HL-60 (cell line): ENCODE measurements around the gene BRF1.
"Not testable (repeated sequence)": the region's sequence is repeated elsewhere in the genome, so short reads cannot be mapped to it uniquely, and the experiment has no call there.

Source experiments
- DNase-seq, 2 experiments: peaks; one replicate each; pipeline ENCODE4 v3.0.0-alpha.2; 2010 to 2020; ENCODE audit warnings: low read depth in 1 of 2, low spot score in 1 of 2
- H3K27ac ChIP-seq: fragments of 250-450 bp; sonication (Bioruptor Pico); replicated peaks from 2 replicates; pipeline ENCODE4 v1.5.1; 2020; ENCODE audit warnings: mild to moderate bottlenecking, moderate library complexity
- H3K27me3 ChIP-seq: fragments of 250-450 bp; sonication (Bioruptor Pico); 2 replicates; pipeline ENCODE4 v1.5.1; 2021; ENCODE audit warnings: mild to moderate bottlenecking, moderate library complexity; ENCODE audit not compliant: insufficient read depth, poor library complexity, severe bottlenecking
- H3K4me3 ChIP-seq: replicated peaks from 2 replicates; pipeline ENCODE4 v1.5.1; 2011; ENCODE audit warnings: mild to moderate bottlenecking, control low read depth, low read length; ENCODE audit not compliant: insufficient read depth
- GABPA ChIP-seq: IDR thresholded peaks from 2 replicates; pipeline ENCODE4 v1.6.1; 2012; ENCODE audit warnings: low read depth
- POLR2AphosphoS5 ChIP-seq: IDR thresholded peaks from 2 replicates; pipeline ENCODE4 v1.6.1; 2012; ENCODE audit warnings: low read depth
- SPI1 ChIP-seq: IDR thresholded peaks from 2 replicates; pipeline ENCODE4 v1.6.1; 2012; ENCODE audit warnings: low read depth, mild to moderate bottlenecking, borderline replicate concordance
- TF ChIP-seq, protein P1 (sequence below): IDR thresholded peaks from 2 replicates; pipeline ENCODE4 v1.6.1; 2012; ENCODE audit warnings: low read depth; ENCODE audit not compliant: insufficient replicate concordance
- TF ChIP-seq, protein P2 (sequence below): IDR thresholded peaks from one replicate; pipeline ENCODE4 v1.5.1; 2011; ENCODE audit warnings: low read length, control low read depth, inconsistent platforms; ENCODE audit not compliant: insufficient read depth

BRF1 gene

DNA sequence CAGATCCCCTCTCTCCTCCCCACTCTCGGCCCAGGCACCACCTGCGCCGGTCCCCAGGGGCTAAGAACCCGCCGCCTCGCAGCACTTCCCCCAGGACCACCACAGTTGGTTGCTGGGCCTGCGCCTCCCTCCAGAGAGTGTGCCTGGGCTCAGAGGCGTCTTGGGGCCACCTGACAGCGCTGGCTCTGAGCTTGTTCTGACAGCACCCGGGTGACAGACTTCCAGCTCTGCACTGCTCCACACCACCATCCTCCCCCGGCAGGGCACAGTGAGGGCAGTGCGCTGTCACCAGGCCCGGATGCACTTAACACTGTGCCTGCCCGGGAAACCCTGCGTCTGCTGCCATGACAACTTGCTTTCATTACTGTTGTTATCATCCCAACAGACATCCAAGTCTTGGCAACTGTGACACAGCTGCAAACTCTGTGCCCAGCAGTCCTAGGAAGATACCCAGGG lies 6.6 kb downstream of the BRF1 start:
- peak in 1 of 2 experiments; percentile 21 for DNase-seq
- Histone ChIP-seq H3K27me3 (no peaks in the 10 kb centered on the region), H3K27ac (peak overlapping the region; percentile 64), H3K4me3 (no peak overlapping the region)
- no peak for TF ChIP-seq POLR2AphosphoS5
- TF ChIP-seq, protein P1, sequence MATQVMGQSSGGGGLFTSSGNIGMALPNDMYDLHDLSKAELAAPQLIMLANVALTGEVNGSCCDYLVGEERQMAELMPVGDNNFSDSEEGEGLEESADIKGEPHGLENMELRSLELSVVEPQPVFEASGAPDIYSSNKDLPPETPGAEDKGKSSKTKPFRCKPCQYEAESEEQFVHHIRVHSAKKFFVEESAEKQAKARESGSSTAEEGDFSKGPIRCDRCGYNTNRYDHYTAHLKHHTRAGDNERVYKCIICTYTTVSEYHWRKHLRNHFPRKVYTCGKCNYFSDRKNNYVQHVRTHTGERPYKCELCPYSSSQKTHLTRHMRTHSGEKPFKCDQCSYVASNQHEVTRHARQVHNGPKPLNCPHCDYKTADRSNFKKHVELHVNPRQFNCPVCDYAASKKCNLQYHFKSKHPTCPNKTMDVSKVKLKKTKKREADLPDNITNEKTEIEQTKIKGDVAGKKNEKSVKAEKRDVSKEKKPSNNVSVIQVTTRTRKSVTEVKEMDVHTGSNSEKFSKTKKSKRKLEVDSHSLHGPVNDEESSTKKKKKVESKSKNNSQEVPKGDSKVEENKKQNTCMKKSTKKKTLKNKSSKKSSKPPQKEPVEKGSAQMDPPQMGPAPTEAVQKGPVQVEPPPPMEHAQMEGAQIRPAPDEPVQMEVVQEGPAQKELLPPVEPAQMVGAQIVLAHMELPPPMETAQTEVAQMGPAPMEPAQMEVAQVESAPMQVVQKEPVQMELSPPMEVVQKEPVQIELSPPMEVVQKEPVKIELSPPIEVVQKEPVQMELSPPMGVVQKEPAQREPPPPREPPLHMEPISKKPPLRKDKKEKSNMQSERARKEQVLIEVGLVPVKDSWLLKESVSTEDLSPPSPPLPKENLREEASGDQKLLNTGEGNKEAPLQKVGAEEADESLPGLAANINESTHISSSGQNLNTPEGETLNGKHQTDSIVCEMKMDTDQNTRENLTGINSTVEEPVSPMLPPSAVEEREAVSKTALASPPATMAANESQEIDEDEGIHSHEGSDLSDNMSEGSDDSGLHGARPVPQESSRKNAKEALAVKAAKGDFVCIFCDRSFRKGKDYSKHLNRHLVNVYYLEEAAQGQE: no peak

DNA sequence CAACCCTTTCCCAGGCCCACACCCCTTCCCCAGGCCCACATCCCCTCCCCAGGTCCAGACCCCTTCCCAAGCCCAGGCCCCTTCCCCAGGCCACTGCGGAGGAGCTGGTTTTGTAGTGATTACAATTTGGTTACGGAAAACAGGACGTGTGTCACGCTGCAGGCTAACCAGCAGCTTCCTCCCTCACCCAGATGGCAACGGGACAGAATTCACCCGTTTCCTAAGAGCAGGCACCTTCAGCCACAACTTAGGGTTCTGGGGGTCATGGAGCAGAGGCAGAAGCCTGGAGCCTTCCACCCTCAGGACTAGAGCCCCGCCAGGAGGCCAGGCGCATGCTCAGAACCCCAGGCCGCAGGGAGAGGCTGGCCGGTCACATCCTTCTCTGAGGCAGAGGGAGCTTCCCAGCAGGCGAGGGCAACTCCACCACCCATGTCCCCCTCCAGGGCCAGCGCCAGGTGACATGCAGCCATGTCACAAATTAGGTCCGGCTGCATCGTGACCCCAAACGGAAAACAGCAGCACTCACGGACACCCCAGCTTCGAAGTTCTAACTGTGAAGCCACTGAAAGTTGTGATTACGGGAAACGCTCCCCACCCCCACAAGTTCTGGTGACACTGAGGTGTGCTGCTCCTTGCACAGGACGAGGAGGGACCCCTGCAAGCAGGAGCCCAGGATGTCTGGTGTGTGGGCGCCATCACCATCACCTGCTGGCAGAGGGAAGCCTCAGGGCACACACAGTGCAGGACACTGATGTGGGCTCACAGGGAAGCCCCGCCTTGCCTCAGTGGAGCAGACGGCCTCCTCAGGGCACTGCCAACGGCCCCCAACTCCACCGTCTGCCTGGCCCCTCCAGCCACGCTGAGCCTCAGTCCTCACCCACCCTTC lies 7.7 kb downstream of the BRF1 start:
- Histone ChIP-seq H3K27ac (peak overlapping the region; percentile 64), H3K4me3 (no peak overlapping the region), H3K27me3 (no peaks in the 10 kb centered on the region)
- TF ChIP-seq, protein P1: no peak
- TF ChIP-seq POLR2AphosphoS5 (peak; percentile 56; the same call in 1 of the 2 replicates), SPI1 (peak; percentile 44; the same call in 1 of the 2 replicates)
- TF ChIP-seq, protein P2, sequence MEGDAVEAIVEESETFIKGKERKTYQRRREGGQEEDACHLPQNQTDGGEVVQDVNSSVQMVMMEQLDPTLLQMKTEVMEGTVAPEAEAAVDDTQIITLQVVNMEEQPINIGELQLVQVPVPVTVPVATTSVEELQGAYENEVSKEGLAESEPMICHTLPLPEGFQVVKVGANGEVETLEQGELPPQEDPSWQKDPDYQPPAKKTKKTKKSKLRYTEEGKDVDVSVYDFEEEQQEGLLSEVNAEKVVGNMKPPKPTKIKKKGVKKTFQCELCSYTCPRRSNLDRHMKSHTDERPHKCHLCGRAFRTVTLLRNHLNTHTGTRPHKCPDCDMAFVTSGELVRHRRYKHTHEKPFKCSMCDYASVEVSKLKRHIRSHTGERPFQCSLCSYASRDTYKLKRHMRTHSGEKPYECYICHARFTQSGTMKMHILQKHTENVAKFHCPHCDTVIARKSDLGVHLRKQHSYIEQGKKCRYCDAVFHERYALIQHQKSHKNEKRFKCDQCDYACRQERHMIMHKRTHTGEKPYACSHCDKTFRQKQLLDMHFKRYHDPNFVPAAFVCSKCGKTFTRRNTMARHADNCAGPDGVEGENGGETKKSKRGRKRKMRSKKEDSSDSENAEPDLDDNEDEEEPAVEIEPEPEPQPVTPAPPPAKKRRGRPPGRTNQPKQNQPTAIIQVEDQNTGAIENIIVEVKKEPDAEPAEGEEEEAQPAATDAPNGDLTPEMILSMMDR: no peak
- DNase-seq: peak in 1 of 2 experiments; percentile 76

DNA sequence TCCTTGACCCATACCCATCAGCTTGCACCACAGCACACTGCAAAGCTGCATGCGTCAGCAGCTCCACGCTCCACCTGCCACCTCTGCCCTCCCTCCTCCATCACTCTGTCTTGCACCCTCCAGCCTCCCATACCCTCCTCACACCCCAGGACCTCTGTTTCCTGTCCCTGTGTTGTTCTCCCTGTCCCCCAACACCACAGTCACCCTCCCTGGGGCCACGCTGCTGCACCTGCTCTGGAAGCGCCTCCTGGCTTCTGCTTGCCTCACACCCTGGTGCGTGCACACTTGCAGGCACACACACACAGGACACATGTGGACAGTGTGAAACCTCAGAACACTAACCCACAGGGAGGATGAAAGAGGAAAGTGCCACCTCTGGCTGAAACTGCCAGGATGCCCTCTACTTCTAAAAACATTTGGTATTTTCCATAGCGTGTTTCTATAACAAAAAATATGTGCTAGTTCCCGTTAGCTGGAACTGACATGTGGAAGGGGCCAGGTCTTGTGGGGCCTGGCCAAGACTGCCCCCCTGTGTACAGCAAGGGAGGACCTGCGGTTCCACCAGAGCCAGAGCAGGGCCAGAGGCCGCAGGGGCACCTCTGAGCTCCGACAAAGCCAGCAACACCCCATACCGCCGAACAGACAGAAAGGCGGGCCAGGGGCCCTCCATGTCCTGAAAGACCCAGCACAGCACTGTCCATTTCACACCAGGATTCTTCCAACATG lies 10.0 kb downstream of the BRF1 start:
- TF ChIP-seq SPI1 (no peak), POLR2AphosphoS5 (peak; percentile 97)
- H3K27me3 ChIP-seq: no peaks in the 10 kb centered on the region
- DNase-seq: peak; percentile 44 to 77
- H3K27ac ChIP-seq: peak overlapping the region; percentile 64
- no peak overlapping the region for H3K4me3 ChIP-seq

DNA sequence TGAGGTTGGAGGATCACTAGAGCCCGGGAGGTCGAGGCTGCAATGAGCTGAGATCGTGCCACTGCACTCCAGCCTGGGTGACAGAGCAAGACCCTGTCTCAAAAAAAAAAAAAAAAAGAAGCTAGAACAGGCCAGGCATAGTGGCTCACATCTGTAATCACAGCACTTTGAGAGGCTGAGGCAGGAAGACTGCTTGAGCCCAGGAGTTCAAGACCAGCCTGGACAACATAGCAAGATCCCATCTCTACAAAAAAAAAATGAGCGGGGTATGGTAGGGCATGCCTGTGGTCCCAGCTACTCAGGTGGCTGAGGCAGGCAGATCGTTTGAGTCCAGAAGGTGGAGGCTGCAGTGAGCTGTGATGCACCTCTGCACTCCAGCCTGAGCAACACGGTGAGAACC lies 11.9 kb downstream of the BRF1 start:
- not testable (repeated sequence) for DNase-seq, H3K27me3 ChIP-seq, H3K4me3 ChIP-seq, H3K27ac ChIP-seq

DNA sequence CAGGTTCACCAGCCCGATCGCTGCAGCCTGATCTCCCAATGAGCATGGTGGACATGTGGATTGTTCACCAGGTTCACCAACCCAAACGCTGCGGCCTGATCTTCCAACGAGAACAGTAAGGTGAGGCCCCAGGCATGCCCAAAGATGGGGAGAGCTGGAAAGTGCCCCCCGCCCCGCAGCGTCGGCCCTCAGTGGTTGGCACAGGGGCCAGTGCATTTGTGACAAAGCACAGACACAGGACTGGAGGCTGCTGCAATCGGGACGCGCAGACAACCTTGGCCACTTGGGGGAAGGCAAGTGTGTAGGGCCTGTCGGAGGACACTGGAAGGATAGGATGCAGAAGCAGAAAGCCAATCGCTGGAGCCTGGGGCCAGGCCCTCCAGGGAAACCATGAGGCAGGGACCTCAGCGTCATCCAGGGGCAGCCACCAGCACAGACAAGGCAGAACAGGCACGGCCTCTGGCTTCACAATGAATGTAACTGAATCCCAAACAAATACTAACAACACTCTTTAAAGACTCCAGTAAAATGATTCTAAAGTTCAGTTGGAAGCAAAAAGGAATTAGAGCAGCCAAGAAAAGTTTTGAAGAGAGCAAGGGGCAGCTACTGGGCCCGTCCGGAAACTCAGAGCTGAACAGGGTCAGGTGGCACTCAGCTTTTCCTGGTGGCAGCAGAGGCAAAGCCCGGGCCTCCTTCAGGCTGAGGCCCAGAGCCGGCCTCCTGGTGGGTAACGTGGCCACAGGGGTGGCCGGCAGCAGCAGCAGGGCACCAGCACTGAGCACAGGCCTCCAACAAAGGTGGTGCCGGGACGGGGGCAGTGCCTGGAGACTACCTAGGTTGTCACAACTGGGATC lies 13.3 kb downstream of the BRF1 start:
- no peak for DNase-seq
- TF ChIP-seq, protein P1: no peak
- TF ChIP-seq GABPA (no peak), POLR2AphosphoS5 (no peak), SPI1 (no peak)
- TF ChIP-seq, protein P2: no peak
- Histone ChIP-seq H3K27ac (no peak overlapping the region), H3K27me3 (no peaks in the 10 kb centered on the region), H3K4me3 (no peak overlapping the region)
